ENCODE data around the gene C2orf72.

C2orf72 gene

DNA sequence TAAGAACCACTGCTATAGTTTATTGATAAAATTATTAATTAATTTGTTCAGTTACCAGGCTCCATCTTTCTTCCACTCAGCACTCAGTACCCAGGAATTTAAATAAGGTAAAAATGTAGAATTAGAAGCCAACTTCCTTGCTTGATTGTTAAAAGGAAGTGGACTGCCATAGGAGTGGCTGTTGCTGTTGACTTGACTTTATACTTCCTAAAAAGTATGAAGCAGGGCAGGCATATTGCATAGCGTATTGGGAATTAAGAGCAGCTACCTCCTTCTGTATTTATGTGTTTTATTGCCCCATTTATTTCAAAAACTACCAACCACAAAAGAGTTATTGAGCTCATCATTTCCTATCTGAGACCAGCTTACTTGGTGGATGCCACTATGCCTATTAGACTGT is 47.2 kb downstream of the C2orf72 start:
- no peak for DNase-seq

DNA sequence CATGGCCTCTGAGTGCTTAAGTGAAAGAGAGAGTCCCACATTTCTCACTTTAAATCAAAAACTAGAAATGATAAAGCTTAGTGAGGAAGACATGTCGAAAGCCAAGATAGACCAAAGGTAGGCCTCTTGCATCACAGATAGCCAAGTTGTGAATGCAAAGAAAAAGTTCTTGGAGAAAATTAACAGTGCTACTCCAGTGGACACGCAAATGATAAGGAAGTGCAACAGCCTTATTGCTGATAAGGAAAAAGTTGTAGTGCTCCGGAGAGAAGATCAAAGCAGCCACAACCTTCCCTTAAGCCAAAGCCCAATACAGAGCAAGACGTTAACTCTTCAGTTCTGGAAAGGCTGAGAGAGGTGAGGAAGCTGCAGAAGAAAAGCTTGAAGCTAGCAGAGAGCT is 51.4 kb downstream of the C2orf72 start:
- no peak for DNase-seq

GRCh38 chr2:231093933-231094332 is 56.6 kb downstream of the C2orf72 start:
- DNase-seq, result no peak

GRCh38 chr2:231094736-231095346 is 57.5 kb downstream of the C2orf72 start:
- DNase-seq, result no peak

Data from fibroblast of skin of abdomen (primary cell).